Forelimb muscle (tissue), 1 donor: Measurements from ENCODE around the gene GOSR2. TPM values are rescaled to one million over a fixed set of nuclear protein-coding genes. Genes with fewer than 3 reads are reported as not detected.
"Not testable (repeated sequence)": the region's sequence is repeated elsewhere in the genome, so short reads cannot be mapped to it uniquely, and the experiment has no call there.

Experiments used
- DNase-seq: peaks from one replicate; pipeline ENCODE4 v3.0.0-alpha.2; 2013; ENCODE audit warnings: low read depth
- polyA plus RNA-seq: library from polyadenylated mRNA; unstranded; fragments of 120-200 nt; gene quantifications from one replicate; pipeline ENCODE4 v1.2.1, GENCODE V29; 2013; ENCODE audit not compliant: insufficient read length

GOSR2 gene
- polyA plus RNA-seq, 1 donor: 29.1 TPM

GRCh38 chr17:46894024-46894423 is 28.9 kb upstream of the GOSR2 start:
- no peak for DNase-seq

GRCh38 chr17:46894476-46895151 is 28.3 kb upstream of the GOSR2 start:
- DNase-seq: no peak

- DNase-seq: no peak
These were observed 27.8 kb upstream of the GOSR2 start for GRCh38 chr17:46895171-46895570.

- no peak for DNase-seq
These were observed 26.0 kb upstream of the GOSR2 start for GRCh38 chr17:46896991-46897390.

- DNase-seq: no peak
These were observed 24.6 kb upstream of the GOSR2 start for GRCh38 chr17:46898364-46898763.

- DNase-seq: no peak
These were observed 24.1 kb upstream of the GOSR2 start for GRCh38 chr17:46898860-46899259.

- no peak for DNase-seq
These were observed 21.7 kb upstream of the GOSR2 start for GRCh38 chr17:46901291-46901690.

GRCh38 chr17:46903762-46904672 is 18.9 kb upstream of the GOSR2 start:
- no peak for DNase-seq

- DNase-seq: no peak
These were observed 14.8 kb upstream of the GOSR2 start for GRCh38 chr17:46908068-46908737.

GRCh38 chr17:46910179-46910927 is 12.6 kb upstream of the GOSR2 start:
- DNase-seq: no peak

- DNase-seq: no peak
These were observed 11.6 kb upstream of the GOSR2 start for GRCh38 chr17:46911311-46911710.

GRCh38 chr17:46915596-46915995 is 7.4 kb upstream of the GOSR2 start:
- DNase-seq: no peak

GRCh38 chr17:46916211-46916610 is 6.7 kb upstream of the GOSR2 start:
- DNase-seq: no peak

- DNase-seq: no peak
These were observed 6.3 kb upstream of the GOSR2 start for GRCh38 chr17:46916623-46917022.

GRCh38 chr17:46917041-46917440 is 5.9 kb upstream of the GOSR2 start:
- DNase-seq: no peak

- no peak for DNase-seq
These were observed 5.4 kb upstream of the GOSR2 start for GRCh38 chr17:46917516-46917915.

GRCh38 chr17:46921962-46922361 is 998 bp upstream of the GOSR2 start:
- DNase-seq: not testable (repeated sequence)

- DNase-seq: no peak
These were observed 515 bp upstream of the GOSR2 start for GRCh38 chr17:46922487-46922803.

- no peak for DNase-seq
These were observed 2.4 kb downstream of the GOSR2 start for GRCh38 chr17:46925185-46925868.

- DNase-seq: no peak
These were observed 5.7 kb downstream of the GOSR2 start for GRCh38 chr17:46928467-46929261.

GRCh38 chr17:46929413-46929812 is 6.5 kb downstream of the GOSR2 start:
- no peak for DNase-seq
